HG03064 (cell line): Measurements from ENCODE around the gene GOLGA3.
"Not testable (repeated sequence)": the region's sequence is repeated elsewhere in the genome, so short reads cannot be mapped to it uniquely, and the experiment has no call there.

Source experiments
- ATAC-seq: cut with Tn5 transposase; IDR thresholded peaks from one replicate; pipeline ENCODE4 v1.9.1; 2021; ENCODE audit warnings: low read depth; ENCODE audit not compliant: unreplicated experiment

GOLGA3 gene

GRCh38 chr12:132813443-132813842, 15.2 kb downstream of the GOLGA3 start:
- no peak for ATAC-seq

- ATAC-seq: no peak
Measured at GRCh38 chr12:132812631-132813305, 15.9 kb downstream of the GOLGA3 start.

DNA sequence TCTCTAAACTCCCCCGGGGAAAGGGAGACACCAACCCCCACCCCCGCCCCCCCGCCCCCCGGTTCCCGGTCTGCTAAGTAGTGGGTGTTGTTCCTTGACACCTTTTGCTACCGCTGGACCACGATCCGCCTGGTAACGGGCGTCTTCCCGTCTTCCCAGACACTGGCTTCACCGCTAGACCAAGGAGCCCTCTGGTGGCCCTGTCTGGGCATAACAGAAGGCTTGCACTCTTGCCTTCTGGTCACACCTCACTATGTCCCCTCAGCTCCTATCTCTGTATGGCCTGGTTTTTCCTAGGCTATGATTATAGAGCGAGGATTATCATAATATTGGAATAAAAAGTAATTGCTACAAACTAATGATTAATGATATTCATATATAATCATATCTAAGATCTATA, 19.3 kb downstream of the GOLGA3 start:
- ATAC-seq: not testable (repeated sequence)

GRCh38 chr12:132807295-132808092, 21.2 kb downstream of the GOLGA3 start:
- ATAC-seq: no peak

- ATAC-seq: no peak
Measured at GRCh38 chr12:132806857-132807256, 21.8 kb downstream of the GOLGA3 start.

GRCh38 chr12:132804426-132804861, 24.2 kb downstream of the GOLGA3 start:
- no peak for ATAC-seq

DNA sequence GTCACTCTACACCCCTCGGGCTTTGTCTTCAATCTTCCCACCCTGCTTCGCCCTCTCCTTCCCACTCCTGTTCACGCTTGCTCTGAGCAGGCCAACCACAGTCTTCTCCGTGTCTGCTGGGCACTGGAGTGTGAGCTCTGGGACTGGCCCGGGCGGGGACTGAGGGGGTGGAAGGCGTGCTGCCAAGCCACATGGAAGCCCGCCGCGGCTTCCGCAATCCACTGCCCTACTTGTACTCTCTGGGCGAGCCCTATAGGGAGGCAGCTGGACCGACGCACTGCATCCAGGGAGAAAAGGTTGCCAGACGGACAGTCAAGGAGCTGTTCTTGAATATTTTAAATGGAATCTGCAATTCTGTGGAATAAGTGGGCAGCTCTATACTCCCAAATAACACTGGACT, 24.8 kb downstream of the GOLGA3 start:
- ATAC-seq: no peak

DNA sequence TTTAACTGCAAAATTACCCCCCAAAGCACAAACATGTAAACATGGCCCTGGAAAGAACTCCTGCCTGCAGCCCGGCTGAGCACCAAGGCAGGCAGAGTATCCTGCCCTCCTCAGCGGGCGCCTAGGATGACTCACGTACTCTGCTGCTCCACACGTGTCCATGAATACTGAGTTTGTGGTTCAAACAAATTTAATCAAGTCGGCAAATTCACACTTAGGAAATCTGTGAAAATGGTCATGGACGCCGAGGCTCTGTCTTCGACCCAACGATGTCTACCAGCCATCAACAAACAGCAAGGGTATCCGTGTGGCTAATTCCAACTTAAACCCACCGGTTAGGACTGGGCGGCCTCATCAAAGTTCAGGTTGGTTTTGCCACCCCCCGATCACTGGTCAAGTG, 25.5 kb downstream of the GOLGA3 start:
- ATAC-seq: no peak

GRCh38 chr12:132801741-132802140, 26.9 kb downstream of the GOLGA3 start:
- no peak for ATAC-seq

DNA sequence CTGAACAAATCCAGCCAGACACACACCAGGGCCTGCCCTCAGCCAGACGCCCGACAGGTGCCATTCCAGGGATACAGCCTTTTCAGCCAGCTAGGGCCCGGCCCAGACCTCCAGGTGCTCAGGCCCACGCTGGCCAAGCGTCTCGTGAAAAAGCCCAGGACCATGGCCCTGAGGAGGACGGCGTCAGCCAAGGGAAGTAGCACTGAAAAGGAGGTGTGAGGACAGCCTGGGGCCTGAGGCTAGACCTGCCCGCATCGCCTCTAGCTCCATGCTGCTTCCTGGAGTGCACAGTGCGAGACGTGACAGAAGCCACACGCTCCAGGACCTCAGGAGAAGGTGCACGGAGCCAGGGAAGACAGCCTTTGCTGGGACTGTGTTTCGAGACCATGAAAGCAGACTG, 29.8 kb downstream of the GOLGA3 start:
- no peak for ATAC-seq

DNA sequence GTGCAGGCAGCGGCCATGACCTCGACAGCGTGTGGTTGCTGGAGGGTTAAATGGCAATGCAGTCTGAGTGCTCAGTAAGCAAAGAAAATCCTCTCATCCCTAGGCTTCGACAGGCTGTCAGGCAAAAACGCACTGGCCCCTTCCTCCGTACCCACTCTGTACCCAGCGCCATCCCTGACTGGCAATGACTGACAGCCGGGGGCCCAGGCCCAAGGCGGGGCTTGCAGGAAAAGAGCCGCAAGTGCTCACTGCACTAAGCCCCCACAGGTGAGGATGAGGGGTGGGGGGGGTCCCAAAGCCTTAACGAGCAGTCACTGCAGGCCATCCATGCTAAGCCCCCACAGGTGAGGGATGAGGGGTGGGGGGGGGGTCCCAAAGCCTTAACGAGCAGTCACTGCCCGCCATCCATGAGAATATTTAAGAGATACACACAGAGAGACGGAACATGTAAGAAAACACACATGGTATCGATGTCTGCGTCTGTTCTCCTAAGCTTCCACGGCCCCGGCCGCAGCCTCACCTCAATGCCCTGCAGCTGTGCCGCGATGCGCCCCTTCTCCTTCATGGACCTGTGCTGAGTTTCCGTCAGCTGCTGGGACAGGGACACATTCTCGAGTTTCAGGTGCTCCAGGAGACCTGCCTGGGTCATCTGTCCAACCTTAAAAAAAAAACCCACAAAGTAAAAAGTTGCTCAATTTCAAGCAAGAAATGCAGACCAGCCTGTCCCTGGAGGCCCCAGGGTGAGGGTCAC, 30.7 kb downstream of the GOLGA3 start:
- ATAC-seq: no peak

DNA sequence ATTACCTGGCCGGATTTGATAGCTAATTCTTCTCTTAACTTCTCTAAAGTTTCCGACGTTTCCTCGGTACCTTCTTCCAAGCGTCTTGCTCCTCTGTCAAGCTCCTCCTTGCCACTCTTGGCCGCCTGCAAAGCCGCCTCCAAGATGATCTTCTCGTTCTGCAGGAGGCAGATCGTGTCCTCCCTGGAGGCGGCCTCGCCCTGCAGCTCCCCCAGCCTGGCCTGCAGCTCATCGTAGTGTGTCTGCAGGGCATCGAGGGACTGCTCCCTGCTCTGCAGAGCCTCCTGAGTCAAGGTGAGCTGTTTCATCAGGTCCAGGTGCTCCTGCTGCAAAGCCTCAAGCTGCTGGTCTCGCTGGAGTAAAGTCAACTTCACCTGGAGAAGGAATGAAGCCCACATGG, 32.8 kb downstream of the GOLGA3 start:
- no peak for ATAC-seq

DNA sequence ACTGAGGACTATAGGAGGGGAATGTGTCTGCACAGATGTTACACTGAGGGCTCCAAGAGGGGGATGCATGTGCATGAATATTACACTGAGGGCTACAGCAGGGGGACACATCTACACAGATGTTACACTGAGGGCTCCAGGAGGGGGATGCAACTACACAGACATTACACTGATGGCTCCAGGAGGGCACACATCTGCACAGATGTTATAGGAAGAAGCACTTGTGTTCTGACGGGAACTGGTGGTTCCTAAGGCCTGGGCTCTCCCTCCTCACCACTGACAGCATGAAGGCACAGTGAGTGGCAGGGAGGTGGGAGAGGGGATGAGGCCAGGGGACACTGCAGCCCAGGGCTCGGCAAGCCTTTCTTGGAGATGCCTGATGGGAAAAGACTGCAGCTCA, 36.7 kb downstream of the GOLGA3 start:
- ATAC-seq: not testable (repeated sequence)

GRCh38 chr12:132789099-132789471, 39.6 kb downstream of the GOLGA3 start:
- no peak for ATAC-seq

GRCh38 chr12:132788375-132789098, 40.1 kb downstream of the GOLGA3 start:
- ATAC-seq: no peak

DNA sequence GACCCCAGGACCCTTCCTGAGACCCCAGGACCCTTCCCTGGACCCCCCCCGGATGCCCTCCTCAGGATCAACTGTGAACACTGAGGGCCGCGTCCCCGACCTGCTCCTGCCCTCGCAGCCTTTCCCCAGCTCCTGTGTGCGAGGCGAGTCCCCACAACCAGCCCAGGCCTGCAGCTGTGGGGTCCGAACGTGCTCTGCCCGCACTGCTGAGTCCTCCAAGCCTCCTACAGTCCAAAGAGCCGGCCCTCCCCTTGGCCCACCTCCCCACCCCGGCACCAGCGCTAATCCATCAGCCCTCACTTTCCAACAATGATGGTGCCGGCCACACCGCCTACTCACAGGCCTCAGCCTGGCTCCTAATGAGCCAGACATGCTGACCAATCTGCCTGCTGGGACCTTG, 40.8 kb downstream of the GOLGA3 start:
- ATAC-seq: no peak

DNA sequence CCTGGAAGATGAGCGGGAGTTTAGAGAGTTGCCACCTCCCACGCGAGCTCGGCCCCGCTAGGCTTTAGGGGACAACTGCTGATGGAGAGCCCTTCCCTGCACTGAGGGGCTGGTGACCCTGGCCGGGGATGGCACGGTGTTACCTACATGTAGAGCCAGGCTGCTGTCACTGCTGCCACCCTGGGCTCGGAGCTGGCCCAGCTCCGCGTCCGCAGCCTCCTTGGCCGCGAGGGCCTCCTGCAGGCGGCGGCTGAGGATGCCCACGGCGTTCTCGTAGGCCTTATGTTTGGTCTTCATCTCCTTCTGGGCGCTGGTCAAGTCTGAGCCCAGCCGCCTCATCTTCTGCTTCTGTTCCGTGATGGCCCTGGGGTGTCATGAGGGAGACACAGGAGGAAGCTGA, 42.5 kb downstream of the GOLGA3 start:
- no peak for ATAC-seq

- no peak for ATAC-seq
Measured at GRCh38 chr12:132784580-132784979, 44.1 kb downstream of the GOLGA3 start.

DNA sequence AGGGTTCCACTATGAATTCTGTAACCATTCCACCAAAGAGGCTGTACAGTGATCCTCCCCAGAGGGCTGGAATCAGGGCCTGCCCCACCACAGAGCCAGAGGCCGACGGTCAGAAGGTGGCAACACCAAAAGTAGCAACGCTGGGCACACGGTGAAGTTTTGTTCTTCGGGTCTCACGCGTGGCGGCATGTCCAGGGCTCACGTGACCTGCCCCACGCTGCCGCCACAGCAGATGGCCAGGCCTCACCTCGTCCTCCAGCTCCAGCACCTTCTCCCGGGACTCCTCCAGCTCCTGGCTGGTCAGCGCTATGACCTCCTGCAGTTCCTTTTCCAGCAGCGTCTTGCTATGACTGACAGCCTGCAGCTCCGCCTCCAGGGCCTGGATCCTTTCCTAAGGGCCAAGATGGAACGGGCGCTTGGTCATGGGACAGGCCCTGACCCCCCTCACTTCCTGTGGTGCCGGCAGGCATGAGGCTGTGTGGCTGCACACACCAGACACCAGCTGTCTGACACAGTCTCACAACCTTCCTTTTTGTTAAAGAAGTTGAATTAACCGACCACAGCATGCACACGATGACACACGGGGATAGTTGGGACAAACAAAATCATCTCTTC, 44.6 kb downstream of the GOLGA3 start:
- ATAC-seq: no peak

GRCh38 chr12:132781938-132782337, 46.7 kb downstream of the GOLGA3 start:
- ATAC-seq: no peak
